Measurements from ENCODE around the gene CLSTN2.
"Not testable (repeated sequence)": the region's sequence is repeated elsewhere in the genome, so short reads cannot be mapped to it uniquely, and the experiment has no call there.

Gene CLSTN2

DNA sequence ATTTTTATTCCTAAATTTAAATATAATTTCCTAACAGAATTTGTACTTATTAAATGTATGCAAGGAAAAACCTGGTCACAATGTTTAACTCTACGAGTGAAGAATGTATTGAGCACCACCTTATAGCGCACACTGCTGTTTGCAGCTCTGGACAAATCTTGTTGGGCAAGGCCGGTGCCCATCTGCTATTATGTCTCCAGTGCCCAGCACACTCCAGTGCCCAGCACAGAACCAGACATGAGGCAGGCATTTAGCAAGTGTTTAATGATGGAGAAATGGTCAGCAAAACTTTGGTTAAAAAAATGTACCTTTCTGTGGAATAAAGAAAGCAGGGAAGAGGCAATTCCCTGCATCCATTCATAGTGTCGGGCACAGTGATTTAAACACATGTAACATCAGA is 488.2 kb downstream of the CLSTN2 start:
- DNase-seq (ENCODE audit: low spot score): no peak

DNA sequence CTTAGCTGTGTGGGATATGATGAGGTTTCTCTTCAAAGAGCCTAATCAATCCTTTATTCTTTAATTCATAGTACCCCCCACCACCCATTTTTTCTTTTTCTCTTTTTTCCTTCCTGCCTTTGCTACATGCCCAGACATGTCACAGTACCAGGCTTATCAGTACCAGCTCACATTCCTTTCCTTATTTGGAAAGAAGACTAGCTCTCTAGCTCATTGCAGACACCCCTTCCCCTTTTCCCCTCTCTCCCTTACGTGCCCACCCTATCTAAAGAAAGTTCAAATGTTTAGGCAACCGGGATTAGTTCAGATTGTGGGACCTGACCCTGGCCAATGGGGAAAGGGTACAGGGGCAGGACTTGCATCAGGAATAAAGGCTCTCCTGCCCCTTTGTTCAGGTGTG is 488.6 kb downstream of the CLSTN2 start:
- not testable (repeated sequence) for DNase-seq (ENCODE audit: low spot score)

DNA sequence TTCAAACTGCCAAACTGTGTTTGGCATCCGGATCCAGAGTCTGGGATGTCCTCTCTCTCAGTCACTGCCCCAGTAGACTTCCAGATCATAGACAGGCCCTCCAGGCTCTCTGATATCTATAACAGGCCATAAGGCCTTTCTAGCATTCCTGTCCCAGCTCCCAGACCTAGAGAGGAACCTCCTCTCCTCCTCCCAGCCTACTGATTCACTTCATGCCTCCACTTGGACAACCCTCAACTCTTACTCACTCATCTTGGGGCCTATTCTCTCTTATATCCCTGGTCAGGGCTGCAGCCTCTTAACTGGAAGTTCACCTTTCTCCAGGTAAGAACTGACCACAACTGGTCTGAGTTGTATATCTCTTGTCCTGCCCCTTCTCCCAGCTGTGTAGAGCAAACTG is 489.2 kb downstream of the CLSTN2 start:
- DNase-seq (ENCODE audit: low spot score): no peak

DNA sequence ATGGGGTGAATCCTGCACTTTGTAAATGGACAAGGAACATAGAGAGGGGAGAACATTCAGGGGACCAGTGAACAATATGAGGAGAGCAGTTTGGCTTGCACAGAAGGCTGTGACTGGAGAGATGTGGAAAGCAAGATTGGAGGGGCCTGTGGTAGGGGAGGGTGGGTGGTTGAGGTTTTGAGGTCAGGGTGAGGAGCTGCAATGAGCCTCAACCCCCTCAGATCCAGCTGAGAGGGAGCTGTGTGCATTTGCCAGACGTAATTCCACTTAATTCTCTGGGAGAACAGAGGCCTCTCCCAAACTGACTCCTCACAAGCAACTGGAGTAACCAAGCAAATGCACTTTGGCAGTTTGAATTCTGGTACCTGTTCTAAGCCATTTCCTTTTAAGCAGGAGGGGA is 489.7 kb downstream of the CLSTN2 start:
- DNase-seq (ENCODE audit: low spot score): no peak

DNA sequence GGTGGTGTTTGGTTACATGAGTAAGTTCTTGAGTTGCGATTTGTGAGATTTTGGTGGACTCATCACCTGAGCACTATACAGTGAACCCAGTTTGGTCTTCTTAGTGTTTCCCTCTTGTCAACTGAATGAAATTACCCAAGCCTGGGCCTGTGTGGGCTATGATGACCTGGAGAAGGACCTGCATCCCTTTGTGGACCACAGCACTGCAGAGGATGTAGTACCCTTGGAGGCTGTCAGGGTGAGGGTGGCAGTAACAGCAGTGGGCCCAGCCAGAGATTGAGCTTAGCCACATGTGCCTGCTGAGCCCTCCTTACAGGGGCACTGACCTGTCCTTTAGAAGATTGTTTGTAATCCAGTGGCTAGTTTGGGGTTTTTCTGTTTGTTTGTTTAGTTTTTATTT is 492.8 kb downstream of the CLSTN2 start:
- DNase-seq (ENCODE audit: low spot score): no peak

DNA sequence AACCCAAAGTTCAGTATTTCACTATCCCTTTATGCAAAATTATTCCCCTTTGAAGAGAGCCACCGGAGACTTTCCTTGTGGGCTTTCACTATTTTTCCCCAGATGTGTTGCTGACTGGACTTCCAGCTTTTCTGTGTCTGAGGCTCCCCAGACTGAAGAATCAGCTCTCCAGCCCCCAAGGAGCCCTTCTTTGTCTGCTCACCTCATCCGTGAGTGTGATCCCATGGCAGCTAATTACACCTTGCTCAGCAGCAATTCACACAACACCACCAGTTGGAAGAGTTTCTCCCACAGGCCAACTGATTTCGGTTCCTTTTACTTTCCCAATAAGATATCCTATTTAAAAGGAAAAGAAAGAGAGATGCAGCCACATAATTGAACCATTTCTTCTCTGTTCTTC is 493.4 kb downstream of the CLSTN2 start:
- no peak for DNase-seq (ENCODE audit: low spot score)

DNA sequence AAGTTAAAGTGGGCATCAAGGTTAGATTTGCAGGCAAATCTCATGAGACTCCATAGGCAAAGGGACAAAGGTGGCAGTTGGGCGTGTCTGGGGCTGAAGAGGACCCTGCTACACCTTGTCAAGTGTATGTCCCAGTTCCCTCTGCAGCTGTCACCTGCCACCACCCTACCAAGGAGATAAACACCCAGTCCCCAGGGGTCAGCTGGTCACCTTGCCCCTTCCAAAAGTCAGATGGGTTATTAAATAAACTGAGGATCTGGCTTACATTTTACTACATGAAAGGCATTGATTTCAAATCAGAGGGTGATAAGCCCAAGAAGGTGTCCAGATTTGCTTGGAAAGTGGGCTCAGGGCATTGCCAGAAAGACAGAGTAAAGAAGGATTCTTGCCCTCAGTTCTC is 494.8 kb downstream of the CLSTN2 start:
- no peak for DNase-seq (ENCODE audit: low spot score)

DNA sequence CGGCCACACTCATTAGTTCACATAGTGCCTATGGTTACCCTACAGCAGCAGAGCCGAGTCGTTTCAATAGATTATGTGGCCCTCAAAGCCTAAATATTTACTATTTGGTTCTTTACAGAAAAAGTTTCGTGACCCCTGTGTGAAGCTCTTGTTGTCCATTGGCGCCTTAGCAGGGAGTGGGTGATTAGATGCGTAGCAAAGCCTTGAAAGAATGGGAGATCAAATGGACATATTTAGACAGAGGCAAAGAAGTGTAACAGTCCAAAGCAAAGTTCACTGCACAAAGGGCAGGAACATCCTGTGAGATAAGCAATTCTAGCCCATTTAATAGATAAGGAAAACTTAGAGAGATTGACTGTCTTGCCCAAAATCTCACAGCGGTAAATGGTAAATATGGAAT is 495.5 kb downstream of the CLSTN2 start:
- no peak for DNase-seq (ENCODE audit: low spot score)

DNA sequence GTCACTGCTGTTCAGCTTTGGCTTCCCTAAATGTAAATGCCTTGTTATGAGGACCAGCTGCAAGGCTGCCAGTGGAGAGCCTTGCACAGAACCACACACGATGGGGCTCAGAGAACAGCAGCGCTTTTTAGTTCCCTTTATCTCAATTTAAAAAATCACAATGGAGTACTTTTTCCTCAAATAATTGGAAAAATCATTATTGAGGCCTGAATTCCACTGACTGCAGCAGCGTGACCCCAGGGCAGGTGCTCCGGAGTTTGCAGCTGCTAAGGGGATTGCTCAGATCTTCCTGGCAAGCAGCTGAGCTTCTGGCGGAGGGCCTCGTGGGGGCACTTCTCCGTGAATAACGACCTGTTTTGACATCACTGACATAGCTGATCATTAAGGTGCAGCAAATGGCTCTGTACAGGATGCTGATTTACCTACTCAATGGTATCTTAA is 497.3 kb downstream of the CLSTN2 start:
- no peak for DNase-seq (ENCODE audit: low spot score)

DNA sequence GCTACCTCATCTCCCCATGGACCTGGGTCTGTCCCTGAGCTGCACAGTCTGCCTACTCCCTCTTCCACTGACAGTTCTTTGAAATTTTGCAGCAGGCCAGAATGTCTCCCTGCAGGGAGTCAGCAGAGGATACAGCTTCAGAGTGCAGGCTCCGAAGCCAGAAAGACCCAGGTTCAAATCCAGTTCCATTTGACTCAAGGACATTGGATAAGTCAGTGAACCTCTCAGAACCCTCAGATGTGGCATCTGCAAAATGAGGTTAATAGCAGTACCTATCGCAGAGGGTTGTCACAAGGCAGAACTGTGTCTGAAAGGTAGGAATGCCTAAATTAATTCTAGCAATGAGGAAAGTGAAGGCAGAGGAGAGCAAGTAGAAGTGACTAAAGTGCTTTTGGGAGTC is 498.4 kb downstream of the CLSTN2 start:
- no peak for DNase-seq (ENCODE audit: low spot score)

DNA sequence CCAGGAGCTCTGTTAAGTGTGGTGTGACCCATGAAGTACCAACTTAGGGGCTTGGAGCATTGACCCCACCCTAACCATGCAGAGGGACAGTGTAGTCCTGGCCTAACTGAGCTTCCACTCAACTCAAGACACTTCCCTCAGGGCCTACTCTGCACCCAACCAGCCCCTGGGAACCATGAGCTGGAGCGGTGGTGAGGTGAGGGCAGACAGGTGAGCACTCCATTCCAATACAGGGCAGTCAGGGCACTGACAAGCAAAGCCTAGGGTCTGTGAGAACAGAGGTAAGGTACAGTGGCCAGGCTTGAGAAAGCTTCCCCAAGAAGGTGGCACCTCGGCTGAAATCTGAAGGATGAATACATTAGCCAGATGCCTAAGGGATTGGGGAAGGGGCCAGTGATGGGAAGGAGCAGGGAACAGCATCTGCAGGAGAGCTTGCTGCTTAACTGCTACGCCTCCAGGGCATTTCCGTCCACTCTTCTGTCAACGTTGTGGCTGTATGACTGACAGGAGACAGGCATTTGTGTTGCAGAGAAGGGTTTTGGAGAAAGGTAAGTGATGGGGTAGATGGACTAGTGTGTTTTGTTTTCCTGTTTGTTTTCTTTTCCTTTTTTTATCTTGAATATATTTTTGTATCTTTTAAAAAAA is 499.4 kb downstream of the CLSTN2 start:
- DNase-seq (ENCODE audit: low spot score): no peak

DNA sequence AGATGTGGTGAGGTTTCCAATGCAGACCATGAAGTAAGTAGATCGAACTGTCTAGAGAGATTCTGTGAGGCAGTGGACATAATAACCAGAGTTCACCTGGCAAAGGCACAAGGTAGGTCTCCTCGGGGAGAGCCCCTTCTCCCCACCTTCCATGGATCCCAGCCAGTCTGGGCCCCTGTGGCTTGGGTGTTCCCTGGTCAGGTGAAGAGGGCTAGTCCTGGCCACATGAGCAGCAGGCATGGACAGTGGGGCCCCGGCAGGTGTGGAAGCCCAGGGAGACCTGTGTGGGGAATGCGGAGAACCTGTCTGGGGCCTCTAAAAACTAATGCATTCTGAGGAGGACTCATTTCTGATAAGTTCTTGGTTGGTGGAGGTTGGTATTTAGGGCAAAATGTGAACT is 501.4 kb downstream of the CLSTN2 start:
- DNase-seq (ENCODE audit: low spot score): no peak

DNA sequence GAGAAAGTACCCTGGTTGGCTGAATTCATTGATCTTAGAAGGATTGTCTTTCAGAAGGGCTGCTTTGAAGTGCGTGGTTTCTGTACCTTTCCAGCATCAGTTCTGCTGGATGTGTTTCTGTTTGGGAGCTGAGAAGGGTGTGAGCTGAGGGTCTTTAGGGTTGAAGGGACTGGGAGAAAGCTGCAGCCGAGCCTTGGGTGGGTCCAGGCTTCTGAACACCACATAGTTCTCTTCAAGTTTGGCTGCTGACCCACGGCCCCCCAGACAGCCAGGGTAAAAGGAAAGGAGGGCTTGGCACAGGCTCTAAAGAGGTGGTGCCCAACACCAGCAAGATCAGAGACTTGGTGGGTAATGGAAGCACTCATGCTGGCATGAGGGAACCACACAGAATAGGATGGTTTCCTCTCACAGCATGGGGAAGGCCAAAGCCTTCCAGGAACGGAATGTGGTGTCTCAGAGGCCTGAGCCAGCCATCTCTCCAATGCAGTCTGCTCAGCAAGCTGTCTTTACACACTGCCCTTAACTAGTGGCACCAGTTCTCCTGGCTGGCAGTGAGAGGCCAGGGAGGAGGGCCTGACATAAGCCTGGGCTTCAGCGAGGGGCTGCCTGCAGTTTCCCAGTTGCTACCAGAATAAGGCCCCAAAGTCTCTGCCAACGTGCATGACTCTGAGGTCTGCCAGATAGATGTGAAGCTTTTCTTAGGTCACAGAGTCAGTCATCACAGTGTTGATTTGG is 503.9 kb downstream of the CLSTN2 start:
- DNase-seq (ENCODE audit: low spot score): no peak

DNA sequence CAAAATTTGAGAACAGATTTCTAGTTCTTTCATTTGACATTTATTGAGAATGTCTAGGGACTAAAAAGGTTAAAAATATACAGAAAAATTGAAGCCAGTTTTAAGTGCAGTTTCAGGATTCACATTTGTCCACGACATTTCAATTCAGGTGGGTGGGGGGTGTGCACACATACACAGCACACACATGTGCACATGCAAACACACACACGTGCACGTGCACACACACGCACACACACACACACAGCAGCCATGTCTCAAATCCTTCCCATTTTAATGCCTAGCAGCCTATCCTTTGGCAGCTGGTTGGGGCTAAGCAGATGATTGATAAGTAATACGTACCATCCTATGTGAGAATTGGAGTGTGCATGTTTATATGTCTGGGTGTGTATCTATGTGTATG is 504.5 kb downstream of the CLSTN2 start:
- DNase-seq (ENCODE audit: low spot score): no peak

DNA sequence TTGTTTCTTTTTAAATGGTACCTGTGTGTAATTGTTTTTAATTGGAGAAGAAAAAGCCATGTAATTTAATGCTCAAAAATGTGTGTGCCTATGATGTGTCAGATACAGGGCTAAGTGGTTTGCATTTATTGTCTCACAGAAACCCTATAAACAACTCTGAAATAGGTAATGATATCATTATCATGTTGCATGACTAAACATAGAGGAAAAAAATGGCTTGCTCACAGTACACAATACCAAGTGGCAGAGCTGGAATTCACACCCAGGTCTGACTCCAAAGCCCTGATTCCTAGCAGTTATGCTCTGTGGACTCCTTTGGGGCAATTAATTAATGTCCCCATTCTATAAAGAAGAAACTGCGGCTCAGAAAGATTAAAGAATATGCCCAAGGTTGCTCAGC is 505.5 kb downstream of the CLSTN2 start:
- no peak for DNase-seq (ENCODE audit: low spot score)

DNA sequence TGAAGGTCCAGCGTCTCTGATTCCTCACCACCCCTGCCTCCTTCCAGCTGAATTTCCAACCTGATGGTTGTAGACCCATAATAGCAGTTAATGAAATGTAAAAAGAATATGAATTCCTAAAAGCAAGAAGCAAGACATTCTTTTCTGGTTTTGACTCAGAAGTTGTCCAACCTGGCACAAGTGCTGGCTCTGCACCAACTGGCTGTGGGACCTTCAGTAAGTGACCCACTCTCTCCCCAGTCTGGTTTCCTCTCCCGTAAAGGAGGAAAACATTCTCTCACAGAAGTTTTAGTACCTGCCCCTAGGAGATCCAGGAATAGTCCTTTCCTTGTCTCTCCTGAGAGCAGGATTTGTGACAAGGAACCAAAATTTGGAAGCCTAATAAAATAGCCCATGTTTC is 506.0 kb downstream of the CLSTN2 start:
- peak; percentile 16 for DNase-seq (ENCODE audit: low spot score)

DNA sequence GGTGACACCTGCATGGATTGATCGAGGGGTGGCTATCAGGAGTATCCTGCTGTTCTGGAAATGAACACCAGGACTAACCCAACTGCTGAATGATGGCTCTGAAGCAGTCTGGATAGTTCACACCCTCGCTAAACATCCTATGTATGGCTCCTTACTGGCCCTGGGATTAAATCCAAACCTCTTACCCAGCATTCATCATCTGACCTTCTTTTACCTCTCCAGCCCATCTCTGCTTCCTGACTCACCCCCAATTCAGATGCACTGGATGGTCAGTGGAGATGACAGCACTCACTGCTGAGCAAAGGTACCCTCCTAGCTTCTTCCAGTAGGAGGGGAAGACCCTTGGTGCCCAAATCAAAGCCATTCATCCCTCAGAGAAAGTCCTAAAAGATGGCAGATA is 507.6 kb downstream of the CLSTN2 start:
- DNase-seq (ENCODE audit: low spot score): no peak

DNA sequence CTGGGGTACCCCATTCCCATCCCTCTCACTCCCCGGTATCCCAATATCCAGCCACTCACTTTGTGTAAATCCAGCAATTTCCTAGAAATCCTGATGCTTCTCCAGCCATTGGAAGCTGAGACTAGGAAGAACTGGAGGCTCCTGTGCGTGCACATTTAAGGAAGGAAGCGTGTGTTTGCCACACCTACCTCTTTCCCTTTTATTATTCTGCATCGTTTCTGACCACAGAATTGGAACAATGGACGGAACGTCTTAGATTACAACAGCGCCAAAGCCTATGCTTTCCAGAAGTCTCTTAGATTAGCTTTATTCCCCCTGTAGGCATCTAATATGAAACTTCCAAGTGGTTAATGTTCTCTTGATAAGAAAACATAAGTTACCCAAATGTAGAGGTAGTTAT is 508.1 kb downstream of the CLSTN2 start:
- no peak for DNase-seq (ENCODE audit: low spot score)

DNA sequence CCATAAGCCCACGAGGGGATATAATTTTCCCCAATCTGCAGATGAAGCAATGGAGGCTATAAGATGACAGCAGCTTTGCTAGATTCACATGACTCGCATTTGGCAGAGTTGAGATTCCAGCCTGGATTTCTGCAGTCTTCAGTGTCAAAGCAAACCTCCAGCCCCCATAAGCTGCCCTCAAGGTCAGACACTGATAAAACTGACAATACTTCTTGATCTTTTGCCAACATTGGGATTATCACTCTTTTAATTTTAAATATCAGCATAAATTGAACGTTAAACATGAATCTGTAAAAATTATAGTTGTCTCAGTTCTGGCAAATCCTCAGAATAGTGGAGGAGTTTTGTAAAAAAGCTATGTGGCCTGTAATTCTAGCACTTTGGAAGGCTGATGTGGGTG is 508.8 kb downstream of the CLSTN2 start:
- DNase-seq (ENCODE audit: low spot score): no peak

DNA sequence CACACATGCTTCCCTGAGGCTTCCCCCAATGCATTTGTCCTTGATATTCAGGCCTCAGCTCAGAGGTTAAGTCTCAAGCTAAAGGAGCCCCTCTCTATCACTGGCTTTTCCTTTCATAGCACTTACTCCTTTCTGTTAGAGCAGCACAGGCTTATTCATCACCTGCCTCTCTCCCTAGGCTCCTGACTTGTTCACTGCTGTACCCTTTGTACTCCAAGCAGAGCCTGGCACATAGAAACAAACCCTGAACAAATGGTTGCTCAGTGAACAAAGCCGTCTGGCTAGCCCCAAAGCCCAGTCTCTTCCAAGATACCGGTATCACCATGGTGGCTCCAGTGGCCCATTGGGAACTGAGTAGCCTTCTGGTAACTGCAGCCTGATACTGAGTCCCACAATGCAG is 511.7 kb downstream of the CLSTN2 start:
- DNase-seq (ENCODE audit: low spot score): no peak

DNA sequence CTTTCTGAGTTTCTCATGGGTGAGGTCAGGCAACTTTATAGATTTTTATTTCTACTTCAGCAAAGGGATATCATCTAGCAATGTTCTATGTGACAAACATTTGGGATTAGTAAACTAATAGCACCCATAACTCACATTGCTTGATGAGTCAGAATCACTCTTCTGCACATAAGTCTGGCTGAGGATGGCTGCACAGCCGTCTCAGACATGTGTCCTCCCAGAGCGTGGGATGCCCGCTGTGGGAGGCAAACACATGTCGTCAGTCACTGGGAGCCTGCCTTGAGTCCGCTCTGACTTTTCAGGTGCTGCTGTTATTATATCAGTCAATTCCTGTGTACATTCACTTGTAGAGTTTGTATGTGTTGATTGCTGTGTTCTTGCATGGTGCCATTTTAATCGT is 512.2 kb downstream of the CLSTN2 start:
- DNase-seq (ENCODE audit: low spot score): no peak

DNA sequence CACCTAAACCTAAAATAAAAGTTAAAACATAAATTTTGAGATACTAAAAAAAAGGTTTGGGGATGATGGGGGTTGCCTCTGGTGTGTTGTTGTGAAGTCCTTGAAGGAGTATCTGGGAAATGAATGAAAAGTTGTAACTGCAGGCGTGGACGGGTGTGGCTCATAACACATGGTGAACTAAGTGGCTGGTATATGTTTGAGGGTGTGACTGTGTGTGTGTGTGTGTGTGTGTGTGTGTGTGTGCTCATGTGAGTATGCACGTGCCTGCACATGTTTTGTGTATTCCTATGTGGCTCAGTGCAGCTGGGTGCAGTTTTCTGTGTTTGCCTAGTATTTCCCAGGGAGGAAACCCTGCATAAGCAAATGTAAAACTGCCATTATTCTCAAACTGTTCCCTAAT is 513.0 kb downstream of the CLSTN2 start:
- DNase-seq (ENCODE audit: low spot score): no peak

DNA sequence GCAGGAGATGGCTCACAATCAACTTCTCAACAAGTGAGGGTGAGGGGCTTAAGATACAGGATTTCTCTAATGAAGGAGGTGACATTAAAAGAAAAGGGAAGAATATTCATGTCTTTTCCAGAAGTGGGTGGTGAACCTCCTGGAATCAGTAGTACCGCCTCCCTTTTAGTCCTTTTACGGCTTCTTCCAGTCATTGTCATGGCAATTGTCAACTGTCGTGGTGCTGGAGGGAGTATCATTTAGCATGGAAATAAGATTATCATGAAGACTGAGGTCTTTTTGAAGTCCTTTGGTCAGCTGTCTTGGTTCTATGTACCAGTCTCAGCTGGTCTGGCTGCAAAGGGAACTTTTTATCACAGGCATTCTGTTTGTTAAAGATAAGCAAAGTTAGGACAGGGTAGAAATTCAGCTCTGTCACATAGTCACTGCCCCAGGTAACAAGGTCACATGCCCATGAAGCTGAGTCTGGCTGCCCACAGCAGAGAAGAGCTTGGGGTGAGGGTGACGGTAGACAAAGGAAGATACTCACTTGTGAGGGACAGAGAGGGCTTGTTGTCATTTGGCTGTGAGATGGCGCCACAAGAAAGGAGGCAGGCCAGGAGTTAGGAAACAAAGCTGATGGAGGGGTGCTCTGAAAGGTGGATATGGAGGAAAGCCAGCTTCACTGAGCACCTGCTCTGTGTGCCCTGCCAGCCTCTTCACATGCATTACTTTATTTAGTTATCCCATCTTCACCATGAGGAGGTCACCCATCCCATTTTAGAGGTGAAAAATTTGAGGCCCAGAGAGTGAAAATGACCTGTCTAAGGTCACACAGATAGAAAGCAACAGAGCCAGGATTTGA is 514.6 kb downstream of the CLSTN2 start:
- no peak for DNase-seq (ENCODE audit: low spot score)

Data from SW480 (cell line).